ENCODE measurements around the gene MIR17HG.

GRCh38 chr13:91356919-91357612, 9.6 kb downstream of the MIR17HG start:
- no peak for TF ChIP-seq CTCF (IDR thresholded peaks at IDR 0.05; ENCODE audit: low read depth, low read length, poor library complexity, severe bottlenecking)
- TF ChIP-seq EZH2phosphoT487 (IDR thresholded peaks at IDR 0.05; ENCODE audit: borderline replicate concordance, low read length), result no peak

All from DOHH2 (cell line).